WTC11 (cell line): ENCODE measurements around the gene DSN1.

Experiments used
- NFE2L1 ChIP-seq: sonication (generic); formaldehyde crosslinking; IDR thresholded peaks from 2 replicates; pipeline ENCODE4 v1.8.1; 2023; ENCODE audit warnings: missing genetic modification reagents
- NR1H2 ChIP-seq: sonication (generic); formaldehyde crosslinking; IDR thresholded peaks from 2 replicates; pipeline ENCODE4 v1.9.0; 2021; ENCODE audit warnings: mild to moderate bottlenecking, moderate library complexity, missing genetic modification reagents
- ZNF138 ChIP-seq: sonication (generic); formaldehyde crosslinking; conservative IDR thresholded peaks from 2 replicates; pipeline ENCODE4 v1.8.1; 2022; ENCODE audit warnings: mild to moderate bottlenecking, moderate library complexity, missing genetic modification reagents
- TF ChIP-seq, protein P1 (sequence below): fragments of 200-600 bp; IDR thresholded peaks from 2 replicates; pipeline ENCODE4 v1.8.0; 2022; ENCODE audit warnings: antibody characterized with exemption
- TF ChIP-seq, protein P2 (sequence below): sonication (generic); formaldehyde crosslinking; IDR thresholded peaks from 2 replicates; pipeline ENCODE4 v1.8.1; 2023; ENCODE audit warnings: mild to moderate bottlenecking, moderate library complexity, missing genetic modification reagents

DNA sequence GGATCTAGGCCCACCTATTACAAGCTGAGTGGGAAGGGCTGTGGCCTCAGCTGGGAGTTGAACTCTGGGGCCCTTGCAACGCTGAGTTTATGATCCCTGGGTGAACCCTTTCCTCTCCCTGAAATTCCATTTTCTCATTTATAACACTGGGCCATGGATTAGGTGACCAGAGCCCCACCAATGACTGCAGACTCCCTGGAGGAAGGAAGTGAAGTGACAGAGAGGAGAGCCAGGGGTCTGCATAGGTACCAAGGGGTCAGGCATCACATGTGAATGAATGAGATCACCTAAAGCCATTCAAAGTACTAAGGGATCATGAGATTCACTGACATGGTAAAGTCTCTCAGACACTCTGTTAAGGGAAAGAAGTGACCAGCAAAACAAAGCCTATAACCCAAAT, 46.5 kb upstream of the DSN1 start:
- no peak for TF ChIP-seq ZNF138 (CRISPR knock-in tag)
- no peak for TF ChIP-seq NR1H2 (CRISPR knock-in tag)
- TF ChIP-seq, protein P1, sequence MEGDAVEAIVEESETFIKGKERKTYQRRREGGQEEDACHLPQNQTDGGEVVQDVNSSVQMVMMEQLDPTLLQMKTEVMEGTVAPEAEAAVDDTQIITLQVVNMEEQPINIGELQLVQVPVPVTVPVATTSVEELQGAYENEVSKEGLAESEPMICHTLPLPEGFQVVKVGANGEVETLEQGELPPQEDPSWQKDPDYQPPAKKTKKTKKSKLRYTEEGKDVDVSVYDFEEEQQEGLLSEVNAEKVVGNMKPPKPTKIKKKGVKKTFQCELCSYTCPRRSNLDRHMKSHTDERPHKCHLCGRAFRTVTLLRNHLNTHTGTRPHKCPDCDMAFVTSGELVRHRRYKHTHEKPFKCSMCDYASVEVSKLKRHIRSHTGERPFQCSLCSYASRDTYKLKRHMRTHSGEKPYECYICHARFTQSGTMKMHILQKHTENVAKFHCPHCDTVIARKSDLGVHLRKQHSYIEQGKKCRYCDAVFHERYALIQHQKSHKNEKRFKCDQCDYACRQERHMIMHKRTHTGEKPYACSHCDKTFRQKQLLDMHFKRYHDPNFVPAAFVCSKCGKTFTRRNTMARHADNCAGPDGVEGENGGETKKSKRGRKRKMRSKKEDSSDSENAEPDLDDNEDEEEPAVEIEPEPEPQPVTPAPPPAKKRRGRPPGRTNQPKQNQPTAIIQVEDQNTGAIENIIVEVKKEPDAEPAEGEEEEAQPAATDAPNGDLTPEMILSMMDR = no peak
- TF ChIP-seq, protein P2, sequence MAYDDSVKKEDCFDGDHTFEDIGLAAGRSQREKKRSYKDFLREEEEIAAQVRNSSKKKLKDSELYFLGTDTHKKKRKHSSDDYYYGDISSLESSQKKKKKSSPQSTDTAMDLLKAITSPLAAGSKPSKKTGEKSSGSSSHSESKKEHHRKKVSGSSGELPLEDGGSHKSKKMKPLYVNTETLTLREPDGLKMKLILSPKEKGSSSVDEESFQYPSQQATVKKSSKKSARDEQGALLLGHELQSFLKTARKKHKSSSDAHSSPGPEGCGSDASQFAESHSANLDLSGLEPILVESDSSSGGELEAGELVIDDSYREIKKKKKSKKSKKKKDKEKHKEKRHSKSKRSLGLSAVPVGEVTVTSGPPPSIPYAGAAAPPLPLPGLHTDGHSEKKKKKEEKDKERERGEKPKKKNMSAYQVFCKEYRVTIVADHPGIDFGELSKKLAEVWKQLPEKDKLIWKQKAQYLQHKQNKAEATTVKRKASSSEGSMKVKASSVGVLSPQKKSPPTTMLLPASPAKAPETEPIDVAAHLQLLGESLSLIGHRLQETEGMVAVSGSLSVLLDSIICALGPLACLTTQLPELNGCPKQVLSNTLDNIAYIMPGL (CRISPR knock-in tag) = no peak
- no peak for TF ChIP-seq NFE2L1 (CRISPR knock-in tag)
